ENCODE results near the gene PSMC1.

- no peak for TF ChIP-seq EZH2phosphoT487 (IDR thresholded peaks at IDR 0.05; ENCODE audit: insufficient read depth, low read depth)
- no peak for TF ChIP-seq EZH2 (IDR thresholded peaks at IDR 0.05; ENCODE audit: insufficient read depth, poor library complexity, severe bottlenecking)
These were observed 32.5 kb downstream of the PSMC1 start for GRCh38 chr14:90288651-90289355.

All from GM23248 (cell line).